KOPT-K1 (cell line): Measurements from ENCODE around the gene PARP2.
"Not testable (repeated sequence)": the region's sequence is repeated elsewhere in the genome, so short reads cannot be mapped to it uniquely, and the experiment has no call there.

Source experiments
- H3K27ac ChIP-seq: fragments of 200-600 bp; sonication (generic); 2 replicates; pipeline ENCODE4 v1.5.1; 2016; ENCODE audit warnings: antibody characterized with exemption, mild to moderate bottlenecking, low read depth, low read length; ENCODE audit not compliant: poor library complexity, severe bottlenecking
- H3K36me3 ChIP-seq: fragments of 200-600 bp; sonication (generic); 2 replicates; pipeline ENCODE4 v1.5.1; 2017; ENCODE audit warnings: antibody characterized with exemption, mild to moderate bottlenecking, low read length, moderate library complexity; ENCODE audit not compliant: insufficient read depth
- H3K9me3 ChIP-seq: fragments of 200-600 bp; sonication (generic); 2 replicates; pipeline ENCODE4 v1.5.1; 2017; ENCODE audit warnings: antibody characterized with exemption, low read length, mild to moderate bottlenecking; ENCODE audit not compliant: insufficient read depth, poor library complexity, severe bottlenecking

The PARP2 gene

GRCh38 chr14:20332788-20333493 is 10.5 kb upstream of the PARP2 start, which contains the start of gene CCNB1IP1:
Gene CCNB1IP1, minus strand, starts transcription at chr14:20333279. Its CDS starts 16,756 bp downstream, at chr14:20316523.
- peaks cover 14% of the 10 kb centered on the region; the same call in 1 of the 2 replicates for H3K36me3 ChIP-seq
- H3K9me3 ChIP-seq, result no peaks in the 10 kb centered on the region
- H3K27ac ChIP-seq, result peak within 1 kb of the TSS; percentile 62

- Histone ChIP-seq H3K27ac (peak overlapping the region; percentile 62), H3K36me3 (peaks cover 10% of the 10 kb centered on the region; the same call in 1 of the 2 replicates), H3K9me3 (no peaks in the 10 kb centered on the region)
Observed at GRCh38 chr14:20333494-20333841, 10.0 kb upstream of the PARP2 start.

- H3K9me3 ChIP-seq, result no peaks in the 10 kb centered on the region
- peaks cover 4% of the 10 kb centered on the region; the same call in 1 of the 2 replicates for H3K36me3 ChIP-seq
- no peak overlapping the region for H3K27ac ChIP-seq
Observed at GRCh38 chr14:20334017-20334416, 9.4 kb upstream of the PARP2 start.

GRCh38 chr14:20341032-20341431 is 2.4 kb upstream of the PARP2 start:
- peaks cover 13% of the 10 kb centered on the region for H3K36me3 ChIP-seq
- H3K9me3 ChIP-seq, H3K27ac ChIP-seq: not testable (repeated sequence)

GRCh38 chr14:20341646-20342045 is 1.8 kb upstream of the PARP2 start:
- H3K27ac ChIP-seq, result no peak overlapping the region
- no peaks in the 10 kb centered on the region for H3K9me3 ChIP-seq
- H3K36me3 ChIP-seq, result peaks cover 19% of the 10 kb centered on the region

- Histone ChIP-seq H3K9me3 (no peaks in the 10 kb centered on the region), H3K27ac (peak overlapping the region; percentile 69), H3K36me3 (peaks cover 40% of the 10 kb centered on the region)
Observed at GRCh38 chr14:20343862-20344220, 406 bp downstream of the PARP2 start.

GRCh38 chr14:20345366-20345765 is 1.9 kb downstream of the PARP2 start:
- H3K36me3 ChIP-seq, result peaks cover 55% of the 10 kb centered on the region

GRCh38 chr14:20346713-20347112 is 3.3 kb downstream of the PARP2 start:
- peaks cover 68% of the 10 kb centered on the region for H3K36me3 ChIP-seq
- H3K27ac ChIP-seq, result no peak overlapping the region
- no peaks in the 10 kb centered on the region for H3K9me3 ChIP-seq

More at GRCh38 chr14:20345366-20345765, 1.9 kb downstream of the PARP2 start:
- Histone ChIP-seq H3K27ac (no peak overlapping the region), H3K9me3 (no peaks in the 10 kb centered on the region)

GRCh38 chr14:20347747-20348146 is 4.3 kb downstream of the PARP2 start:
- no peaks in the 10 kb centered on the region for H3K9me3 ChIP-seq
- H3K36me3 ChIP-seq, result peaks cover 78% of the 10 kb centered on the region
- H3K27ac ChIP-seq, result no peak overlapping the region

GRCh38 chr14:20350282-20350681 is 6.8 kb downstream of the PARP2 start:
- H3K9me3 ChIP-seq, result no peaks in the 10 kb centered on the region
- no peak overlapping the region for H3K27ac ChIP-seq
- peaks cover 98% of the 10 kb centered on the region for H3K36me3 ChIP-seq

- Histone ChIP-seq H3K36me3 (peaks cover 97% of the 10 kb centered on the region), H3K27ac (no peak overlapping the region), H3K9me3 (no peaks in the 10 kb centered on the region)
Observed at GRCh38 chr14:20350860-20351259, 7.4 kb downstream of the PARP2 start.

- Histone ChIP-seq H3K9me3 (no peaks in the 10 kb centered on the region), H3K36me3 (peaks cover 80% of the 10 kb centered on the region), H3K27ac (no peak overlapping the region)
Observed at GRCh38 chr14:20356422-20356821, 13.0 kb downstream of the PARP2 start.

- H3K36me3 ChIP-seq, result peaks cover 64% of the 10 kb centered on the region
- not testable (repeated sequence) for H3K9me3 ChIP-seq, H3K27ac ChIP-seq
Observed at GRCh38 chr14:20358474-20358873, 15.0 kb downstream of the PARP2 start.

GRCh38 chr14:20365928-20366327 is 22.5 kb downstream of the PARP2 start:
- H3K9me3 ChIP-seq, result no peaks in the 10 kb centered on the region
- peaks cover 59% of the 10 kb centered on the region for H3K36me3 ChIP-seq
- no peak overlapping the region for H3K27ac ChIP-seq

- H3K9me3 ChIP-seq, result no peaks in the 10 kb centered on the region
- H3K36me3 ChIP-seq, result peaks cover 96% of the 10 kb centered on the region
- no peak overlapping the region for H3K27ac ChIP-seq
Observed at GRCh38 chr14:20372796-20373195, 29.4 kb downstream of the PARP2 start.

- Histone ChIP-seq H3K27ac (no peak overlapping the region), H3K36me3 (peaks cover 98% of the 10 kb centered on the region)
Observed at GRCh38 chr14:20375471-20375870, 32.0 kb downstream of the PARP2 start.

More at GRCh38 chr14:20375471-20375870, 32.0 kb downstream of the PARP2 start:
- no peaks in the 10 kb centered on the region for H3K9me3 ChIP-seq
